Loucy (cell line): ENCODE measurements around the gene OR2C1.

Experiments used
- H2AFZ ChIP-seq: fragments of 200-600 bp; sonication (generic); 2 replicates; pipeline ENCODE4 v1.6.0; 2016; ENCODE audit warnings: antibody characterized with exemption, mild to moderate bottlenecking, low read length, moderate library complexity
- H3F3A ChIP-seq: fragments of 200-600 bp; 2 replicates; pipeline ENCODE4 v1.6.0; 2016; ENCODE audit warnings: antibody characterized with exemption, low read depth, mild to moderate bottlenecking
- H3K27me3 ChIP-seq: fragments of 200-600 bp; sonication (generic); 2 replicates; pipeline ENCODE4 v1.6.1; 2014; ENCODE audit warnings: low read length, mild to moderate bottlenecking; ENCODE audit not compliant: insufficient read depth, poor library complexity, severe bottlenecking
- H3K36me3 ChIP-seq: fragments of 200-600 bp; sonication (generic); 2 replicates; pipeline ENCODE4 v1.6.1; 2016; ENCODE audit warnings: low read length; ENCODE audit not compliant: insufficient read depth
- H3K4me1 ChIP-seq: fragments of 200-600 bp; sonication (generic); 2 replicates; pipeline ENCODE4 v1.5.1; 2014; ENCODE audit warnings: low read length, mild to moderate bottlenecking; ENCODE audit not compliant: insufficient read depth, poor library complexity, severe bottlenecking
- H3K4me2 ChIP-seq: fragments of 200-600 bp; sonication (generic); 2 replicates; pipeline ENCODE4 v1.6.0; 2014; ENCODE audit warnings: antibody characterized with exemption, low read length, low read depth, mild to moderate bottlenecking; ENCODE audit not compliant: poor library complexity, severe bottlenecking
- H3K4me3 ChIP-seq: fragments of 200-600 bp; sonication (generic); 2 replicates; pipeline ENCODE4 v1.5.1; 2014; ENCODE audit warnings: low read length, mild to moderate bottlenecking, mixed read lengths; ENCODE audit not compliant: poor library complexity, severe bottlenecking
- H3K79me2 ChIP-seq: fragments of 200-600 bp; sonication (generic); 2 replicates; pipeline ENCODE4 v1.6.1; 2014; ENCODE audit warnings: low read length; ENCODE audit not compliant: insufficient read depth
- H3K9ac ChIP-seq: fragments of 200-600 bp; sonication (generic); 2 replicates; pipeline ENCODE4 v1.6.0; 2014; ENCODE audit warnings: mild to moderate bottlenecking, low read depth, low read length, moderate library complexity; ENCODE audit not compliant: poor library complexity, severe bottlenecking
- H3K9me2 ChIP-seq: fragments of 200-600 bp; sonication (generic); replicated peaks from 2 replicates; pipeline ENCODE4 v1.6.1; 2016; ENCODE audit warnings: low read depth, low read length, mixed read lengths
- H3K9me3 ChIP-seq: fragments of 200-600 bp; sonication (generic); 2 replicates; pipeline ENCODE4 v1.6.1; 2014; ENCODE audit warnings: mild to moderate bottlenecking, antibody characterized with exemption, low read length, low read depth; ENCODE audit not compliant: insufficient read depth
- H4K20me1 ChIP-seq: fragments of 200-600 bp; sonication (generic); 2 replicates; pipeline ENCODE4 v1.6.0; 2014; ENCODE audit warnings: antibody characterized with exemption, low read length, mild to moderate bottlenecking; ENCODE audit not compliant: insufficient read depth, poor library complexity, severe bottlenecking
- EZH2phosphoT487 ChIP-seq: fragments of 200-600 bp; IDR thresholded peaks from 2 replicates; pipeline ENCODE4 v1.6.1; 2018; ENCODE audit warnings: antibody characterized with exemption, mild to moderate bottlenecking, moderate library complexity, borderline replicate concordance
- TF ChIP-seq, protein P1 (sequence below): fragments of 200-600 bp; sonication (generic); conservative IDR thresholded peaks from 2 replicates; pipeline ENCODE4 v1.5.1; 2014; ENCODE audit warnings: mild to moderate bottlenecking, antibody characterized with exemption, low read length

The OR2C1 gene

DNA sequence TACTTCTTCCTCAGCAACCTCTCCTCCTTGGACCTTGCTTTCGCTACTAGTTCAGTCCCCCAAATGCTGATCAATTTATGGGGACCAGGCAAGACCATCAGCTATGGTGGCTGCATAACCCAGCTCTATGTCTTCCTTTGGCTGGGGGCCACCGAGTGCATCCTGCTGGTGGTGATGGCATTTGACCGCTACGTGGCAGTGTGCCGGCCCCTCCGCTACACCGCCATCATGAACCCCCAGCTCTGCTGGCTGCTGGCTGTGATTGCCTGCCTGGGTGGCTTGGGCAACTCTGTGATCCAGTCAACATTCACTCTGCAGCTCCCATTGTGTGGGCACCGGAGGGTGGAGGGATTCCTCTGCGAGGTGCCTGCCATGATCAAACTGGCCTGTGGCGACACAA is 429 bp downstream of the OR2C1 start:
- Histone ChIP-seq H3K9ac (no peak overlapping the region), H3K4me3 (no peak overlapping the region), H2AFZ (no peak overlapping the region), H3K27me3 (no peaks in the 10 kb centered on the region), H3F3A (no peaks in the 10 kb centered on the region), H4K20me1 (no peaks in the 10 kb centered on the region), H3K4me2 (no peak overlapping the region), H3K79me2 (no peaks in the 10 kb centered on the region), H3K9me3 (no peaks in the 10 kb centered on the region), H3K36me3 (no peaks in the 10 kb centered on the region), H3K4me1 (no peaks in the 10 kb centered on the region), H3K9me2 (no peaks in the 10 kb centered on the region)
- TF ChIP-seq EZH2phosphoT487: no peak
- TF ChIP-seq, protein P1, sequence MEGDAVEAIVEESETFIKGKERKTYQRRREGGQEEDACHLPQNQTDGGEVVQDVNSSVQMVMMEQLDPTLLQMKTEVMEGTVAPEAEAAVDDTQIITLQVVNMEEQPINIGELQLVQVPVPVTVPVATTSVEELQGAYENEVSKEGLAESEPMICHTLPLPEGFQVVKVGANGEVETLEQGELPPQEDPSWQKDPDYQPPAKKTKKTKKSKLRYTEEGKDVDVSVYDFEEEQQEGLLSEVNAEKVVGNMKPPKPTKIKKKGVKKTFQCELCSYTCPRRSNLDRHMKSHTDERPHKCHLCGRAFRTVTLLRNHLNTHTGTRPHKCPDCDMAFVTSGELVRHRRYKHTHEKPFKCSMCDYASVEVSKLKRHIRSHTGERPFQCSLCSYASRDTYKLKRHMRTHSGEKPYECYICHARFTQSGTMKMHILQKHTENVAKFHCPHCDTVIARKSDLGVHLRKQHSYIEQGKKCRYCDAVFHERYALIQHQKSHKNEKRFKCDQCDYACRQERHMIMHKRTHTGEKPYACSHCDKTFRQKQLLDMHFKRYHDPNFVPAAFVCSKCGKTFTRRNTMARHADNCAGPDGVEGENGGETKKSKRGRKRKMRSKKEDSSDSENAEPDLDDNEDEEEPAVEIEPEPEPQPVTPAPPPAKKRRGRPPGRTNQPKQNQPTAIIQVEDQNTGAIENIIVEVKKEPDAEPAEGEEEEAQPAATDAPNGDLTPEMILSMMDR: no peak

DNA sequence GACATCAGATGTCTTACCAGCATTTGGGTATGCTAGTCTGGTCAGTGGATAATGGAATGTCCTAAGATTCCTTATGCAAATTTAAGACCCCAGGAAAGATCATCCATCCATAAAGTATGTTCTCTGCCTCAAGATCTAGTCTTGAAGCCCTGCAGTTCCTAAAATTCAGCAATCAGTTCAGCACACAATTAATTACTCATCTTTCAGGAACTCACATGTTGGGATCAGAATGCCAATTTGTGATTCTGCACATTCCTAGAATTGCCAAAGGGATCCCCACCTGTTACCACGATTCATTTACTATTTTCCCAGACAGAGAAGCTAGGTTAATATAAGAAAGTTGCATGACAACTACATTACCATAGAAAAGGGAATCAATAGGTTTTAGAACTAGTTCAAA is 3.2 kb downstream of the OR2C1 start:
- H2AFZ ChIP-seq: no peak overlapping the region
- no peaks in the 10 kb centered on the region for H3K27me3 ChIP-seq
- H4K20me1 ChIP-seq: no peaks in the 10 kb centered on the region
- no peaks in the 10 kb centered on the region for H3K9me2 ChIP-seq
- H3K79me2 ChIP-seq: no peaks in the 10 kb centered on the region
- no peaks in the 10 kb centered on the region for H3K36me3 ChIP-seq
- H3K4me2 ChIP-seq: no peak overlapping the region
- no peak overlapping the region for H3K9ac ChIP-seq
- no peaks in the 10 kb centered on the region for H3F3A ChIP-seq
- no peaks in the 10 kb centered on the region for H3K9me3 ChIP-seq
- no peaks in the 10 kb centered on the region for H3K4me1 ChIP-seq
- TF ChIP-seq, protein P1: no peak
- no peak for TF ChIP-seq EZH2phosphoT487
- no peak overlapping the region for H3K4me3 ChIP-seq

DNA sequence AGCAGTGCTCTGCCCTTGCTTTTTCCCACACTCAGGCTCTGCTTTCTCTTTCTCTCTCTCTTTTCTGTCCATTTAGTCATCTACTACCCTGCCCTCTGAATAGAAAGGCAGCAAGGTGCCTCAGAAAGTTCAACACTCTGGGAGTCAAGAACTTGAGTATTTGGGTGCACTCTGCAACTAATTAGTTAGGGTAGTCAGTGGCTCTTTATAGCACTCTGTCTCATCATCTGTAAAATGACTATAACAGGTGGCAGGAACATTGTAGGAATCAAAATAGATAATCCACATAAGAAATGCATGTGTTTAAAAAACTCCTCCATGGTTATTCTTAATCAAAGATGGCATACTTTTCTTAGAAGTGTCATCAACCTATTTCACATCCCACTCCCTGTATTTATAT is 7.2 kb downstream of the OR2C1 start:
- H3K9me3 ChIP-seq: no peaks in the 10 kb centered on the region
- H3F3A ChIP-seq: no peaks in the 10 kb centered on the region
- no peaks in the 10 kb centered on the region for H3K4me1 ChIP-seq
- no peaks in the 10 kb centered on the region for H3K36me3 ChIP-seq
- H2AFZ ChIP-seq: no peak overlapping the region
- H3K9me2 ChIP-seq: no peaks in the 10 kb centered on the region
- H3K4me3 ChIP-seq: no peak overlapping the region
- no peak overlapping the region for H3K4me2 ChIP-seq
- no peak for TF ChIP-seq EZH2phosphoT487
- no peak overlapping the region for H3K9ac ChIP-seq
- H3K27me3 ChIP-seq: no peaks in the 10 kb centered on the region
- no peaks in the 10 kb centered on the region for H3K79me2 ChIP-seq
- H4K20me1 ChIP-seq: no peaks in the 10 kb centered on the region

DNA sequence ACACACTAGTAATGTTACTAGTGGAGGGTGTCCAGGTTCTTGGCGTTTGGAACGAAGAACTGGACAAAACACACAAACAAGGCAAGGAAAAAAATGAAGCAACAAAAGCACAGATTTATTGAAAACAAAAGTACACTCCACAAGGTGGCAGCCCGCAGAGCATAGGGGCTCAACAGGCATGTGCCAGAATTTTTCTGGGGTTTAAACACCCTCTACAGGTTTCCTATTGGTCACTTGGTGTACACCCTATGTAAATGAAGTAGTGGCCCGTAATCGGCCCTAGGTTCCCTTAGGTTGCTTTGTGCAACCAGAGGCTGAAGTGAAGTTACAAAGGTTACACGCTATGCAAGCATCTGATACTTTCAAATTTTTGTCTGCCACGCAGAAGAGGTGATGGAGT is 8.1 kb downstream of the OR2C1 start:
- Histone ChIP-seq H3K4me3 (no peak overlapping the region), H3K9me3 (no peaks in the 10 kb centered on the region), H3K9ac (no peak overlapping the region), H3F3A (no peaks in the 10 kb centered on the region), H3K9me2 (no peaks in the 10 kb centered on the region), H3K4me1 (no peaks in the 10 kb centered on the region), H2AFZ (no peak overlapping the region), H3K36me3 (no peaks in the 10 kb centered on the region), H3K79me2 (no peaks in the 10 kb centered on the region), H3K4me2 (no peak overlapping the region), H4K20me1 (no peaks in the 10 kb centered on the region), H3K27me3 (no peaks in the 10 kb centered on the region)
- TF ChIP-seq, protein P1: no peak; the same call in 1 of the 2 replicates
- no peak for TF ChIP-seq EZH2phosphoT487
